BJ (cell line): ENCODE measurements around the gene COG1. TPM values are rescaled to one million over a fixed set of nuclear protein-coding genes. Genes with fewer than 3 reads are reported as not detected.

Experiments used
- CTCF ChIA-PET: fragments of 350-600 bp; formaldehyde crosslinking; extraction: SDS; loops from one replicate; lab custom pipeline; 2021; ENCODE audit warnings: antibody characterized with exemption, inconsistent platforms; lab: Yijun Ruan, JAX
- POLR2A ChIA-PET: fragments of 300-600 bp; sonication (Branson Sonifier 250); formaldehyde crosslinking; extraction: SDS; loops from one replicate; lab custom pipeline; 2021; ENCODE audit warnings: antibody characterized with exemption; lab: Charles Lee
- DNase-seq: peaks from one replicate; pipeline ENCODE4 v3.0.0-alpha.2; 2011; ENCODE audit warnings: low read depth
- H3K27me3 ChIP-seq: 2 replicates; pipeline ENCODE4 v1.6.0; 2011; ENCODE audit warnings: low read length; ENCODE audit not compliant: control insufficient read depth, insufficient read depth
- H3K36me3 ChIP-seq: 2 replicates; pipeline ENCODE4 v1.5.1; 2011; ENCODE audit warnings: low read length; ENCODE audit not compliant: control insufficient read depth, insufficient read depth
- H3K4me3 ChIP-seq: 2 replicates; pipeline ENCODE4 v1.5.1; 2011; ENCODE audit warnings: low read depth, mild to moderate bottlenecking, control low read depth, low read length
- CTCF ChIP-seq: IDR thresholded peaks from 2 replicates; pipeline ENCODE4 v1.5.1; 2011; ENCODE audit warnings: low read depth, mild to moderate bottlenecking, control low read depth, inconsistent platforms, low read length, moderate library complexity; ENCODE audit not compliant: insufficient read depth
- polyA plus RNA-seq: library from polyadenylated mRNA; depleted of rRNA; stranded (reverse); fragments of >200 nt; gene quantifications from 2 replicates; pipeline ENCODE4 v1.2.3, GENCODE V29; 2011

The COG1 gene
- polyA plus RNA-seq, 1 experiment: 54.9 TPM

- ChIA-PET CTCF (interaction anchor here (0.6 to 9.1 kb wide), 21 partner anchors 10 to 988 kb away, joined by 3 to 120 read pairs (median 3); a partner anchor contains a TSS), POLR2A (no interaction called here)
- TF ChIP-seq CTCF: peak; percentile 59
- H3K27me3 ChIP-seq: no peaks in the 10 kb centered on the region
- DNase-seq: no peak
- no peak overlapping the region for H3K4me3 ChIP-seq
- H3K36me3 ChIP-seq: no peaks in the 10 kb centered on the region
Observed at GRCh38 chr17:73189417-73190099, 3.3 kb upstream of the COG1 start.

- TF ChIP-seq CTCF: peak; percentile 83
- Histone ChIP-seq H3K4me3 (peak overlapping the region; percentile 95), H3K27me3 (no peaks in the 10 kb centered on the region), H3K36me3 (peaks cover 2% of the 10 kb centered on the region; the same call in 1 of the 2 replicates)
- POLR2A ChIA-PET: interaction anchor here (0.5 to 0.6 kb wide), 2 partner anchors 33 to 119 kb away, joined by 3 to 6 read pairs; no protein-coding TSS in a partner anchor
- no peak for DNase-seq
- CTCF ChIA-PET: interaction anchor here (0.6 to 9.1 kb wide), 14 partner anchors 9 to 635 kb away, joined by 3 to 120 read pairs (median 4); a partner anchor contains a TSS
Observed at GRCh38 chr17:73191443-73192205, 1.2 kb upstream of the COG1 start.

GRCh38 chr17:73192206-73192893 lies 505 bp upstream of the COG1 start:
- Histone ChIP-seq H3K27me3 (no peaks in the 10 kb centered on the region), H3K4me3 (peak overlapping the region; percentile 95), H3K36me3 (peaks cover 8% of the 10 kb centered on the region)
- DNase-seq: no peak
- no peak for TF ChIP-seq CTCF
- CTCF ChIA-PET: interaction anchor here (0.6 to 9.1 kb wide), 11 partner anchors 10 to 635 kb away, joined by 3 to 120 read pairs (median 5); a partner anchor contains a TSS
- POLR2A ChIA-PET: no interaction called here

GRCh38 chr17:73194514-73195222 lies 1.8 kb downstream of the COG1 start:
- POLR2A ChIA-PET: no interaction called here
- Histone ChIP-seq H3K27me3 (no peaks in the 10 kb centered on the region), H3K4me3 (no peak overlapping the region), H3K36me3 (peaks cover 19% of the 10 kb centered on the region)
- TF ChIP-seq CTCF: no peak
- CTCF ChIA-PET: interaction anchor here (0.9 to 2.9 kb wide), 5 partner anchors 12 to 638 kb away, joined by 3 to 12 read pairs (median 4); no protein-coding TSS in a partner anchor
- no peak for DNase-seq
